GM11168 (cell line): ENCODE results near the gene NBL1.

Experiments used
- in situ Hi-C: fragments of 300-500 bp; cut with MboI; formaldehyde crosslinking; loops from one replicate; pipeline ENCODE4 v1.12.0; 2022; ENCODE audit warnings: low sequenced_read_pairs; ENCODE audit not compliant: unreplicated experiment

NBL1 gene, protein sequence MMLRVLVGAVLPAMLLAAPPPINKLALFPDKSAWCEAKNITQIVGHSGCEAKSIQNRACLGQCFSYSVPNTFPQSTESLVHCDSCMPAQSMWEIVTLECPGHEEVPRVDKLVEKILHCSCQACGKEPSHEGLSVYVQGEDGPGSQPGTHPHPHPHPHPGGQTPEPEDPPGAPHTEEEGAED

DNA sequence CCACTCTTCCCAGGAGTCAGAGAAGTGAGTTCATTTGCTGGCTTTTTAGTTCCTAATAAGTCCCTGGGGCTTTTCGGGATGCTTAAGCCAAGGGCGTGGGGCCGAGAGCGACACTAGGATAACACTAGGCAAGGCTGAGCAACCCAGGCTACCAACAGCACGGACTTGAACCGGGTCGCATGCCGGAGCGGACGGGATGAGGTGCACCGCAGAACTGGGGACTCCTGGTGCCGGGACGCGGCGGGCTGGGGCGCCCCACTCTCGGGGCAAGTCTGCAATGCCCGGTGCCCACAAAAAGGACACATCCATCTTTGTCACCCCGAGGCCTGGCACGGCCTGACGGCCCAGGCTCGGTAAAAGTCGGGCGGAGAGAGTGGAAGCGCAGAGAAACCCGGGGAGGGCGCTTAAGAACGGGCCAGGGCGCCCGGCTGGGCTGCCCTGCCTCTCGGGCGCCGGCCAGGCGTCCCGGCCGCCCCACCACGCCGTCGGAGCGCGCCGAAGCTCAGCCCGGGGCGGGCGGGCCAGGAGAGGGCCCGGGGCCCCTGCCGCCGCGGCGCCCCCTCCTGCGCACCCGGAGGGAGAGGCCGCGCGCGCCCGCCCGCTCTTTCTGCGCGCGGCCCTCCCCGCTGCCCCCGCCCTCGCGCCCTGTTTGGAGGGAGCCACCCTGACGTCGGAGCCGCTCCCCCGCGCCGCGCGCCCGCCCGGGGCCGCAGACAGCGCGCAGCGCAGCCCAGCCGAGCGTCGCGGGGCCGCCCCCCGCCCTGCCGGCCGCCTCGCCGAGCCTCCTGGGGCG is at the start of gene NBL1:
Gene NBL1 (plus strand): TSS at position 710 of the 793 bp plus-strand sequence. CDS start 10,720 bp downstream, outside the sequence.
- in situ Hi-C loops = no loop called here

DNA sequence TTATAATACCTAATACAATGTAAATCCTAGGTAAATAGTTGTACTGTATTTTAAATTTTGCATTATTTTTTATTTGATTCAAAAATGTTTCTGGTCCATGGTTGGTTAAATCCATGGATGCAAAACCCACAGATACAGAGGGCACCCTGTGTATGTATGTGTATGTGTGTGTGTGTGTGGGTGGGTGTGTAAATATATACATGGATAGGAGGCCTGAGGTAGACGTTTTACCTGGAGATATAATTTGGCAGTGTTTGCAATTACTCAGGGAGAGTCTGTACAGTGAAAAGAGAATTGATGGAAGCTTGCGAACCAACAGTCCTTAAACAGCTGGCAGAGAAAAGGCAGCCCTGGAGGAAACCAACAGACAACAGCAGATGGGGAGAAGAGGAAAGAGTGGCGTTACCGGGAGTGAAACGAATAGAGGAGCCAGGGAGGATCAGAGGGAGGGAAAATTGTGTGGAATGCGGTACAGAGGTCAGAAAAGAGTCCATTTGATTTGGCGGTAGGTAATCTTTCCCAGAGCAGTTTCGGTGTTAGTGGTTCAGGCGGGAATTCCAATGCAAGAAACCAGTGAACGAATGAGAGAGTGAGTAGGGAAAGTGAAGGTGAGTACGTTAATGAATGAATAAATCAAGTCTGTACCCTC is 47.9 kb upstream of the NBL1 start:
- in situ Hi-C loops = no loop called here

DNA sequence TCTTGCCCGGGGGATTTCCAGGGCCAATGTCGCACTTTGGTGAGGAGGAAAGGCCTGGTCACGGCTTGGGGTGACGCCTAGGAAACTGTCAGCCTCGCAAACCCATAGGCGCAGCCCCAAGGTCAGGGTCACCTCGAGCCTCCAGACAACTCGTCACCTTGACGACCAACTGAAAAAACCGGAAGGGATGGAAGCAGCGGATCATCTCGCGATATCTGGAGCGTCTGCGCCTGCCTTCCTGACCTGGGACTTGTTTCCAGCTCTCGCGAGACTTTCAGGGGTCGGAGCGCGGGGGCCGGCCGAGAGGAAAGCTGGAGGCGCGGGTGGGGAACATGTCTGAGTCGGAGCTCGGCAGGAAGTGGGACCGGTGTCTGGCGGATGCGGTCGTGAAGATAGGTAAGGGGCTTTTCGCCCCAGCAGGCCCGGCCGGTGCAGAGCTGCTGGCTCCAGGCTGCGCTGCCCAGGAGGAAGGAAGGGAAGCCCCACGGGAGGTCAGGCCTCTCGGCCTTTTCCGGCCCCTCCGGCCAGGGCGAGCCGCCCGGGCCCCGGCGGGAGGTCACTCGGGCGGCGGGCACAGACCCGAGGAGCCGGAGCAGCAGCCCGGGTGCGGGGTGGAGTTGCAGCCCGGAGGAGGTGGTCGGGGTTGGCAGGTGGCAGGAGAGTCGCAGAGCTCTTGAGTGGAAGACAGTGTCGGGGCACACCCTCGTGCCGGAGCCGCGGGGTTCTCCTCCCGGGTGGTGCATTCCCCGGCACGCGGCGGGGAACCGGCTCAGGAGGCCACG is 47.2 kb upstream of the NBL1 start:
- in situ Hi-C loops = no loop called here

DNA sequence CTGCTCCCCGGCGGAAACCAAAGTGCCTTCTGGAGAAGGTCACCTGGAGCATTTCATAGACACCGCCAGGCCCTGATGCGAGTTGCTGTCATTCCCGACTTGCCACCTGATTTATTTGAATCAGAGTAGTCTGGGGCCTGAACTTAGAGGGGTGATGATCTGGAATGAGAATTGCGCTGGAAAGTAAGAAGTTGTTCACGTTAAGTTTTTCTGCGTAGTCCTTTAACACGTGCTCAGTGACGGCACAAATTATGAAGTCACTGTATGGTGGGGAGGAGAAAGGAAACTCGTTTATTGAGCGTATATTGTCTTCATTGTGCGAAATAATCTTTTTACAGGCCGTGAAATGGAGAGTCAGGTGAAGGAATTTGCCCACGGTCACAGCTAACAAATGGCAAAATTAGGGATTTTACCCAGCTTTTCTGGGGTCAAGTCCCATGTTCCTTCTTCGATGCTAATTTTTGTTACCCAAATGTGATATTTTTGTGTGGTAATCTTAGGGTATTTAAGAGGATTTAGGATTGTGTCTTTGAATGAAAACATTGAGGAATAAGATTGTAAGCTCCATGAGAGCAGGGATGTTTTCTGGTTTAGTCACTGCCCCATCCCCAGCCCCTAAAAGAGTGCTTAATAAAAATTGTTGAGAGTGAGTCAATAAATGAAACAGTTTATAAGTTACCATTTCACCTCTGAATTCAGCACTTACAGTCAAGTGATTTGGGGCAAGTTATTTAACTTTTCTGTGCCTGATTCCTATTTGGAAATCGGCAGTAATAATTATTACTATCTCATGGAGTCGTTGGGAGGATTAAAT is 46.4 kb upstream of the NBL1 start:
- in situ Hi-C loops = no loop called here

DNA sequence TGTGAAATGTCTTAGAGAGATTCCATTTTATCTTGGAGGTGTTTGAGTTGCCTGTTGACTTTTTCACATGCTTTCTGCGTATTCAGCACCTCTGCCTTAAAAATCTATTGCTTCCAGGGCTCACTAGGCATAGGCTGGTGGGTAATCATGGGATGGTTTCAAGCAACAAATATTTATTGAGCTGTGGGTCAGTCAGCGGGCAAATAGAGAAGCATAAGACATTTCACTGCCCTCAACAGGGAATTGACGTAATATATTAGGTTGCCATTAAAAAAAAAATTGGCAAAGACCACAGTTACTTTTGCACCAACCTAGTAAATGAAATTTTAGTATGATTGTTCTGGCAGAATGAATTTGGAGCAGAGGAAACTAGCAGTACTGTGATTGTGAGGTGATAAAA is 44.3 kb upstream of the NBL1 start:
- in situ Hi-C loops = no loop called here

DNA sequence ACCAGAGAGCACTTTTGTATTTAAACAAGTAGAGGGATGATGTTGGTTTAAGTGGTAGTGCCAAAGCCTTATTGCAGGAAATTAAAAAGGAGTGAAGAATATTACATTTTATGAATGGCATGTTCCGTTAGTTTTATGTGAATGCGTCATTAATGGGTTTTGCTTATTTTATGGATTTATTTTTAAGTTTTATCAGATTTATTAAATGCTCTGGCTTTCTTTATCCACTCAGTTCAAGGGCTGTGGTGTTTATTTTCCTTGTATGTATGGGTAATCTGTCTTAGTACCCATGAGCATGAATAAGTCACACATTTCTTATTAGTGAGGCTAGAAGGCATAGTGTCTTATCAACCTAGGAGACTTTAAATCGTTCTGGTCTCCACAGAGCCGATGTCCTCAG is 41.6 kb upstream of the NBL1 start:
- in situ Hi-C loops = no loop called here

DNA sequence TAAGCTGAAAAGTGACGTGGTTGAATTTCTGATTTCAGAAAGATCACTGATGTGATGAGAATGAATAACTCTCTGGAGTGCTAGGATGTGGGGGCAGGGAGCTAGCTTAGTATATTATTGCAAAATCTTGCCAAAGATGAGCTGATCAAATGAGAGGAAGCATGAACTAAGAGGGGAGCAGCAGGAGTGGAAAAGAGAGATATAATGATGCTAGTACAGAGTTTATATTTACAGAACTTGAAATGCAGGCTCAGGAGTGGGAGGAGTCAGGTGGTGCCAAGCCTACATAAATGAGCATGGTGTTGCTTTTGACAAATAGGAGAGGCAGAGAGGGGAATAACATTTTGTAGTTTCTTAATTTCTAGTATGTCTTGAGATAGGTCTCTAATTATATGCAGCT is 38.1 kb upstream of the NBL1 start:
- in situ Hi-C loops = no loop called here

DNA sequence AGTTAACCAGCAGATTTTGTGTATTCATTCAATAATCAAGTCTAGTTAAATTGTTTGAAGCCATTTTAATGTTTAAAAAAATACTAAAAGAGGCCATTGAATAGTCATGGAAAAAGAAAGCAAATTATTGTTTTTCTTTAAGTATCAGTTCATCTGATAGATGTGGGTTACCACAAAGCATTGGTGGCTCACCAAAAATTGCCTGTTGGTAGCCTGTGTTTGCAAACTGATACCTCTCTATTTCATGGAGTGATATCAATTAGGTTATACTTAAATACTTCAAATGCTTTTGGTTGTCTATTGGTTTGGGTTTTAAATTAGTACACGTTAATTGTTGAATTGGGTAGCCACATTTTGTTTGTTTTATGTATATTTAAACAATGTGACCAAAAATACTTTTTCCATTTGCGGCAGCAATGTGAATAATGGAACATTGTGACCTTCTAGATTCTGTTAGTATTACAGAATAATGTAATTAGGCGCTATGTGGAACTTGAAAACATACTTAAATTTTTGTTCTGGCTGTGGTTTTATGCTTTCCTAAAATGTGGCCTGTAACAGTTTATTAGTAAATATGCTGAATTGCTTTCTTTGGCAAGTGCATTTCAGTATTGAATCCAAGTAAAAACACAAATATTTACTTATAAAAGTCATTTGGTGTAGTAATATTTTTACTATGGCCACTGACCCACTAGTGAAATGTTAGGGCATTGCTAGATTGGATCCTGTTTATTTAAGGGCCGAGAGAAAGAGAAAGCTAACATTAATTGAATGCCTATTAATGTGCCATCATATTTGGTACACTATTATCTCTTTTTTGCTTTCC is 37.1 kb upstream of the NBL1 start:
- in situ Hi-C loops = no loop called here

DNA sequence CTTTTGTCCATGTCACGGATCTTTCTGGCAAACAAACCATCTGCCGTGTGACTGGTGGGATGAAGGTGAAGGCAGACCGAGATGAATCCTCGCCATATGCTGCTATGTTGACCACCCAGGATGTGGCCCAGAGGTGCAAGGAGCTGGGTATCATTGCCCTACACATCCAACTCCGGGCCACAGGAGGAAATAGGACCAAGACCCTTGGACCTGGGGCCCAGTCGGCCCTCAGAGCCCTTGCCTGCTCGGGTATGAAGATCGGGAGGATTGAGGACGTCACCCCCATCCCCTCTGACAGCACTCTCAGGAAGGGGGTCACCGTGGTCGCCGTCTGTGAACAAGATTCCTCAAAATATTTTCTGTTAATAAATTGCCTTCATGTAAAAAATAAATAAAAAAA is 35.9 kb upstream of the NBL1 start:
- in situ Hi-C loops = no loop called here

DNA sequence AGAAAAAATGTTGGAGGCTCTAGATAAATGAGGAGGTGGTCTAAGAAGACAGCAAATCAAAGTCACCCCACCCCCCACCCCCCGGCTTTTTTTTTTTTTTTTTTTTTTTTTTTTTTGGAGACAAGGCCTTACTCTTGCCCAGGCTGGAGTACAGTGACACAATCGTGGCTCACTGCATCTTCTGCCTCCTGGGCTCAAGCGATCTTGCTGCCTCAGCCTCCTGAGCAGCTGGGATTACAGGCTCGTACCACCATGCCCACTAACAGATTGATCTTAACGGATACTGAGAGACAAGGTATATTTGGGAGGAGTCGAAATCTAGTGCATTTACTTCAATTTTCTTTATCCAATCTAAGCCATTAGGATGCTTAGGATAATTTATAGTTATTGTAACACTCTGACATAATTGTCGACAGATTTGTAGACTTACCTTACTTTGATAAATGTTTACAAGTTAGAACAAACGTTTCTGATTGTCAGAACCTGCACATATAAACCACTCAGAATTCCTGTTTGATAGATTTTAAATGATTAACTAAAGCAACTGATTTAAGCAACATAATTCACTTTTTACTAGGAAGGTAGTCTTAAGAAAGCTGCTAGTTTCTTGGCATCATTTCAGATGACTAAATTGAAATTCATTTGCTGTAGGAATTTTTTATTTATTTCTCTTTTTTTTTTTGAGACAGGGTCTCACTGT is 33.7 kb upstream of the NBL1 start:
- in situ Hi-C loops = no loop called here

DNA sequence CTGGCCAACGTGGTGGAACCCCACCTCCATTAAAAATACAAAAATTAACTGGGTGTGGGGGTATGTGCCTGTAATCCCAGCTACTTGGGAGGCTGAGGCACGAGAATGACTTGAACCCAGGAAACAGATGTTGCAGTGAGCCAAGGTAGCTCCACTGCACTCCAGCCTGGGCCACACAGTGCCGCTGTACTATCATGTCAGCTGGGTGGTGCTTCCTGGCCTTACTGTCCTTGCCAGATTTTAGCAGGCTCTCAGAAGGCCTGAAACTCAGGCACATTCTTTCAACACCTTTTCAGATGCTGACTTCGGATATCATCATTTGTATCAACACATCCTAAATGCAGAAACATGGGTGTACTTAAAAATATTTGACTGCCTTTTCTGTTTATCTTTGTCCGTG is 31.6 kb upstream of the NBL1 start:
- in situ Hi-C loops = no loop called here

DNA sequence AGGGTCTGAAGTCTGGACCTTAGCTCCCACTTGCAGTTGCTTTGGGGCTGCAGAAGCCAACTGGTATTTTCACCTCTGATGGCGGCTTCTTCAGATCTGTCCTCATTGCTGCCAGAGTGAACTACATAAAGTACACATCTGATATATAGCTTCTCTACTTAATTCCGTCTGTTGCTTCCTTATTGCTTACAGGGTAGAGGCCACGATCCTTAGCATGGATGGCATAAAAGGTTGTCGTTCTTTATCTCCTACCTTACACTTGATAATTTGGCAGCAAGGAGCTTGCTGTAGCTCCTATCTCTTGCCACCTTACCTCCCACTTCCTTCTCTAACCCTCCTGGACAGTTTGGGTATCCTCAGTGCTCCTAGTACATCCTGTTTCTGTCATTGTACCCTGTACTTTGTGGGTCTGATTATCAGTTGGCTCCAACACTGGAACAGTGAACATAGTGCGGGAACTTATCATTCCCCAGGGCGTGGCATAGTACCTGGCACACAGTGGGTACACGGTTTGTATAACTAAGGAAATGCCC is 30.9 kb upstream of the NBL1 start:
- in situ Hi-C loops = no loop called here

DNA sequence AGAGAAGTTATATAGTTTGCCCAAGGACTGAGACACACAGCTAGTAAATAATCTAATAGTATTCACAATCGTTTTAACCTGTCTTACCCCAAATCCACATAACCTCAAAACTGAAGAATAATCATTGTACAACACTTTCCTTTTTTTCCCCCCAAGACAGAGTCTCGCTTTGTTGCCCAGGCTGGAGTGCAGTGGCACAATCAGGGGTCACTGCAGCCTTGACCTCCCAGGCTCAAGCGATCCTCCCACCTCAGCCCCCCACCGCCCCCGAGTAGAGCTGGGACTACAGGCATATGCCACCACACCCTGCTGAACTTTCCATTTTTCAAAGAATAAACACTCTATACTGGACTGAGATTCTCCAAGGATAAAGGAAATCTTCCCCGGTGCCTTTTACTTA is 28.7 kb upstream of the NBL1 start:
- in situ Hi-C loops = no loop called here

DNA sequence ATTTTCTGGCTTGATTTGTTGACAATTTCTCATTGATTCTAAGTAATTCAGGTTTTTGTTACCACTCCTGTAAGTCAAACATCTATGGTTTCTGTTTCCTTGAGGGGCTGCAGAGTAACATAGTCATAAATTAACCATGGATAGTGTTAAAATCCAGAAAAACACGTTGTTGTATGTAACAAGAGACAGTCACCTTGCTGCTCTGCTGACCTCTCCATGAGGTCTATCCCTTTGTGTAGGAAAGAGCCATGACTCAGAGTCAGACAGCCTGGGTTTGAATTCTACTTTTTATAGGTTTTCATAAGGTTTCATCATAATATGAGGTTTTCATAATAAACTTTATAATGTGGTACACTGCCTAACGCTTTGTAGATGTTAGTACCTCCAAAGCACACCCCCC is 27.6 kb upstream of the NBL1 start:
- in situ Hi-C loops = no loop called here

DNA sequence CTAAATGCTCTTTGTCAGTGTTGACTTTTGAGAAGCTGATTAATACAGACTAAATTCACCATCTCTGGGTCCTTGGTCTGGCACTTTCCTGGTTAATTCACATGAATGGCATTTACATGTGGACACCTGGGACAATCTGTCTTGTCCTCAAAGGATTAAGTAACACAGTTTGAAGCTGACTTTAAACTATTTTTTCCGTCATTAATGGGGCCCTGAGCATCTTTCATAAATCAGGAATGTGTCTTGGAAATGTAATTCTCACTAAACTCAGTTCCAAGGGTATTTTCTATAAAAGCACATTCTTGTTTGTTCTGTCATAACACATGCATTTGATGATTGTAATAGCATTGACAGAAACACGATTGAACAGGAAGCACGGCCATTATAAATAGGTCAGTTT is 26.7 kb upstream of the NBL1 start:
- in situ Hi-C loops = no loop called here

DNA sequence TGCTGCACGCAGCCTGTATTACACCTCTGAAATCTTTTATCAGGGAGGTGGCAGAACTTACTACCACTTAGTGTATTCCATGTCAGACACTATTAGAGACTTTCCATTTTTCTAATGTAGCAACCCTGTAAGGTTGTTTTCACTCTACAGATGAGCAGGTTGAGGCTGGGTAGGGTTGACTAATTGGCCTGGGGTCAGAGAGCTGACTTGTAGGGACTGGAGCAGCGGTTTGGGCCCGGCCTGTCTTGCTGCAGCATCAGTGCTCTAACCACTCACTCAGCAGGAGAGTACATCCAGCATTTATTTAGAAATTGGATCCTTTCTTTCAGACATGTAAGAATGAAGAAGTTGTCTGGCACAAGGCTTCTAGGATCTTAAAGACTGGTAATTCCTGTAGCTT is 25.7 kb upstream of the NBL1 start:
- in situ Hi-C loops = no loop called here

DNA sequence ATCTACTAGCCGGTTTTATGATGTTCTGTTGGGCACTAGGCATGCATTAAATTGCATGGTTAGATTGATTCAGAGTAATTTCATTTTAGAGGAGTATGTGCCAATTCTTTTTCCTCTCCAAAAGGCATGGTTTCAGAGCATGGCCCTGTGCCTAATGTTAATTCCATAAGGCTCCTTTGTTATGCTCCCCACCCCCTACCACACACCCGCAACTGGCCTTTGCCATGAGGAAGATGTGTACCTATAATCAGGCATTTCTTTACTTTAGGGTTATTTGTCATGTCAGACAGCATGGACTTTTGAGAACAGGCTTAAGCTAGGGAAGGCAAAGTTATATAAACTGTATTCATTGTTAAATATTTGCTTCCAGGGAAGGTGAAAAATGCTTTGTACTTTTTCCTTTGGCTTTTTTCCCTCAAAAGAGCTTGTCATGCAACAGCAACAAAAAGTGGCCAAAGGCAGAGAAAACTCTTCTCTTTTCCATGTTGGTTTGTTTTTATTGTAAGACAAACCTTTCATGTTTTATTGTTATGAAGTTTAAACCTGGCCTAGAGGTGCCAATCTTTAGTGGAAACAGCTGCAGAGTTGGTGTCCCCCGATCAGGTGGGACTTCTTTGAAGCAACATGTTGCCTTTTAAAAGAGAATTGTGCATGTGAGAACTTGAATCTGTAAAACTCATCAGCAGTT is 24.3 kb upstream of the NBL1 start:
- in situ Hi-C loops = no loop called here

DNA sequence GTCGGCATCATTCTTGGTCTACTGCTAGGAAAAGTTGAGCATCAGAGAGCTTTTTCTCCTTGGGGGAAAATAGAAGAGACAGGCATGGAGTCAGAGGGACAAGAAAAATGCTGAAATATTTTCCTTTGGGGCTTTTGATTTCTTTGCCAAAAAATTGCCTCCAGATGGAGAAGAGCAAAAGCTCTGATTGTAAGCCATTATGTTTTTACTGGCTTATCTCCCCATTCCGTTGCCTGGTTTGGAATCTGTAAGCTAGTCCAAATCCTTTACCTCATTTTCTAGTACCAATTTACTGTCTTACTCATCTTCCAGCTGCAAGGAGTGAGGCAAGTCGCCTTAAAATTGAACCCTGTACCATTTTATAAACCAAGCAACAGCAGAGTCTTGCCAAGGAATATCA is 23.3 kb upstream of the NBL1 start:
- in situ Hi-C loops = no loop called here
